Hair follicular keratinocyte (primary cell): ENCODE results near the gene ABCF1. TPM values are rescaled to one million over a fixed set of nuclear protein-coding genes. Genes with fewer than 3 reads are reported as not detected.

ENCODE experiments used
- total RNA-seq: library from RNA; depleted of rRNA; stranded (reverse); fragments of >200 nt; gene quantifications from 2 replicates; pipeline ENCODE4 v1.2.3, GENCODE V29; 2015

The ABCF1 gene
- 34.5 and 41.9 TPM in 2 replicates for total RNA-seq

DNA sequence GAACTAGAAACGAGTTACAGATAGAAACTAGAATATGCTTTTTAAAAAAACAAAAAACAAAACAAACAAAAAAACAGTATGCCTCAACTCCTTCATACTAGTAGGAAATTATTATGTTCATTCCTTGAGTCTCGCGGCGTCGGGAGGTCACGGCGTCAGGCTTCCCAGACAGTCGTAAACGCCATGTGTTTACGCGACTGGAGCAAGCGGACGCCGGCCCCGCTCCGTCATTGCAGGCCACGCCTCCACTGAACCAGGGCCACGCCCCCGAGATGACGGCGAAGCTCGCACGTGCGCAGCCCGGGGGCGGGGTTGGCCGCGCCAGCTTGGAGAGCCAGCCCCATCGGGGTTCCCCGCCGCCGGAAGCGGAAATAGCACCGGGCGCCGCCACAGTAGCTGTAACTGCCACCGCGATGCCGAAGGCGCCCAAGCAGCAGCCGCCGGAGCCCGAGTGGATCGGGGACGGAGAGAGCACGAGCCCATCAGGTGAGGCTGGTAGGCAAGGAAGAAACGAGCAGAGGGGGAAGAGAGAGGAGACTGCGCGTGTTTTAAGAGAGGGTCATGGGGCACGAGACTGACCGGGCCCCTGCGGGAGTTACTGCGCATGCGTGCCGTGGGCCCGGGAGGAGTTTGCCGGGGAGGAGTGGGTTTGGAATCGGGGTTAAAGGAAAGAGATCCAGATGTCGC is at the start of gene ABCF1:
Gene ABCF1, plus strand, starts transcription at position 368 of the 687 bp plus-strand sequence. Its CDS starts 46 bp downstream, at position 414.

DNA sequence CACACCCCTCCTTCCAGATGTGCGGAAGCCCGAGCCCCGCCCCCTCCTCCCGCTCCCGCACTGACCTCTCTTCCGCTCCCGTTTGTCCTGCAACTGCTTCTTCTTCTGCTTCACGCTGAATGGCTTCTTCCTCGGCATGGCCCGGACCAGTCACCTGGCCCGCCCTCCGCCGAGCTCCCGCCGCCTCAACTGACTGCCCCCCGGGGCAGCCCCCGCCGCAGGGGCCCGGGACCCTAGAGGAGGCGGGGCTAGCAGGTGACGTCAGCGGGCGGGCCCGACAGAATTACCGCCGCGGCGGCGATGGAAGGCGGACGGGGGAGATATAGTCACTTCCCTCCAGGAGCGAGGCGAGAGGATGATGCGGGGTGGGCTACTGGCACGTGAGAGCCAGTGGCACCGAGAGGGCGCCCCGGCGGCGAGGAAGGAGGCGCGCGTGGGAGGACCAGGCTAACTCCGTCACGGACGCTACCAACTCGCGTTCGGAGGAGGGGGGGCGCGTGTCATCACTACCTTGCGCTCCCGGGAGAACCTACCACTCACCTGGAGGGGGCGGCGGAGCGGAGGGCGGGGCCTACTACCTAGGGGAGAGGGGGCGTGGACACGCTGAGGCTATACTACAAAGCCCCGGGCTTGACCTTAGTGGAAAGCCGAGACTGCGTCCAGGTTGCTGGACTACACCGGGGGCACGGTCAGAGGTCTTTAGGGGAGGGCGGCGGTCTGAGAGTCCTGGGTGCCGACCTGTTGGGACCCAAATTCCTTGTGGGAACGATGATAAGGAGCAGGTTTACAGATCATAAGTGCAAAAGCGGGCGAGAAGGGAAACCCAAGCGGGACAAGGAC is 15.0 kb upstream of the ABCF1 start, which contains the start of gene GNL1:
Gene GNL1, minus strand, starts transcription at position 424 of the 840 bp plus-strand sequence. Its CDS starts 286 bp downstream, at position 138.

DNA sequence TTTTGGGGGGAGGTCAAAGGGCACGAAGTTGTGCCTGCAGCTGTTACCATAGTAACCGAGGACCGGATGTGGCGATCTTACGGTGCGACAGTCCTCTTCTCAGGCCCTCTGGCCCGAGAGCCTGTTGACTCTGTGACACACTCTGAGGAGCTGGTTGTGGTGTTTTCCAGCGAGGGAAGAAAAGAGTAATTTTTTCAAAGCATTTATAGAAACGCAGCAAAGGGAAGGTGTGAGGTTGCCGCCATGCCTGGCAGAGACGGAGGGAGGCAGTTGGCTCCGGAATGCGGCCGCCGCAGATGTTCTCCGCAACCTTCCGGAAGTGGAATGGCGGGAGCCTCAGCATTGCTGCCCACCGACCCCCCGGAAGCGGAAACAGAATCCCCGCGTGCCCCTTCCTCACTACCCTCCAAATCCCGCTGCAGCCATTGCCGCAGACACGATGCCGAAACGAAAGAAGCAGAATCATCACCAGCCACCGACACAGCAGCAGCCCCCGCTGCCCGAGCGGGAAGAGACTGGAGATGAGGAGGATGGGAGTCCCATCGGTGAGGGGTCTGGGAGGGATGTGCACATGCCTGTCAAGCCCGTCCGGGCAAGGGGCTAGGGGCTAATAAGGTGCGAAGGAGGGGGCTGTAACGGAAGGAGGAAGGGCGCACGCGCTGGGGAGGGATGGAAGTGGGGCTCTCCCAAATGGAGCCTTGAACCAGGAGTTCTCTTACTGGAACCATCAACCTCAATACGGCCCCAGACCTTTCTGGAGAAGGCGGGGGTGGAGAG is 14.1 kb upstream of the ABCF1 start, which contains the start of gene PRR3:
Gene PRR3, plus strand, starts transcription at position 390 of the 777 bp plus-strand sequence. Its CDS starts 50 bp downstream, at position 440.

DNA sequence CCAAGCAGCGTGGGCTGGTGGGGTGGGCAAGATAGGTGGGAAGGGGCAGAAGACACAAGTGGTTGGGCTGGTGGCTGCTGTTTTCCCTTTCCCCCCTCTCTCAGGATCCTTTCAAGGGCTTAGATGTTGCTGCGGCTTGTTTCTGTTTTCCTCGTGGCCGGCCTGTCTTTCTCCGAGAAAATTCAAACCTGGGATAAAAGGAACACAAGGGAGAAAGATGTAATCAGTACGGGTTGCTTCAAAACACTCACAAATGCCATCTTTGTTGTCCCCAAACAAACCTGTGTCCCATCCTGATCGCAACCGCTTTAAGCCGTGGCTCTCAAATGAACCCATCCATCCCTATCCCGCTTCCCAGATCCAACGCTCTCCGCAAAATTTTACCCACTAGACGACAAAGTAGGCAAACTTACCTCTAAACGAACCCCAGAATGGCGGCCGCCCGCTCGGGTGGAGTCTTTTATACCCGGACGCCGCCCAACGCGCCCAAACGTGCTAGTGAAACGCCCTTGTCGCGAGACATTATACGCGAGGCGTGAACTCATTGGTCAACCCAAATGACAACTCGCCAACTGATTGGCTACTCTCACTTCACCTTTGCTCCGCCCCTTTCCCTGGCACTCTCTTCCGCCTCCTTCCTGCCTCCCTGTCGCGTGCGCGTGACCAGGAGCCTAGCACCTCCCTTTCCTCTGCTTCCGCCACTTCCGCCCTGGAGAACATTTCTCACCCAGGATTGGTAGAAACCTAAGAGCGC is 45.7 kb downstream of the ABCF1 start, which contains the start of gene PPP1R10:
Gene PPP1R10, minus strand, starts transcription at position 433 of the 754 bp plus-strand sequence. CDS start 7,299 bp downstream, outside the sequence.

DNA sequence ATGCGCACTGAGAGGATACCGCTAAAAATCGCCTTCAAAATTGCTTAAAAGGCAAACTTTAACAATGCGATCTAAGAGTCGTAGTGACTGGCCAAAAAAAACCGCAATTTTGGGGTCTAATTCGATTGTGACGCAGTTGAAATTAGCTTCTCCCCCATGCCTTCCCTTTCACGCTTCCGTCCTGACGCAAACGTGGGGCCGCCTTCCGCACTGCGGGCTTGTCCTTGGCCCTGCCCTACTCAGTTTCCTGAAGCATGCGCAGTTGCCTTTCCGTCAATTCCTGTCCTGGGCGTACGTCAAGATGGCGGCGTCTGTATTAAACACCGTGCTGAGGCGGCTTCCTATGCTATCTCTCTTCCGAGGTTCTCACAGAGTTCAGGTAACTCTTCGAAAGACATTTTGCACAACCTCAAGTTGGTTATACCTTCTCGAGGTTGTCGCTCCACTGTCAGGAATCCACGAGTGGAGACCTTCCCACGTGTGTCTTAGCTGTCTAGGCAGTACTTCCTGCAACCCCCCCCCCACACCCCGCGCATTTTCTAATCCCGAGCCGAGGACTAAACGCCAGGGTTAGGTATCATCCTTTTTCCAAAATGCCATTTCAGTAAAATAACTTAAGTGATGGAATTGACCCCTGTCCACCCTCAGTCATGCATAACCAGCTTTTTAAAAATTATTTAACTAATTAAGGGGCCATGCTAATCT is 46.5 kb downstream of the ABCF1 start, which contains the start of gene MRPS18B:
Gene MRPS18B, plus strand, starts transcription at position 276 of the 705 bp plus-strand sequence. Its CDS starts 26 bp downstream, at position 302.

DNA sequence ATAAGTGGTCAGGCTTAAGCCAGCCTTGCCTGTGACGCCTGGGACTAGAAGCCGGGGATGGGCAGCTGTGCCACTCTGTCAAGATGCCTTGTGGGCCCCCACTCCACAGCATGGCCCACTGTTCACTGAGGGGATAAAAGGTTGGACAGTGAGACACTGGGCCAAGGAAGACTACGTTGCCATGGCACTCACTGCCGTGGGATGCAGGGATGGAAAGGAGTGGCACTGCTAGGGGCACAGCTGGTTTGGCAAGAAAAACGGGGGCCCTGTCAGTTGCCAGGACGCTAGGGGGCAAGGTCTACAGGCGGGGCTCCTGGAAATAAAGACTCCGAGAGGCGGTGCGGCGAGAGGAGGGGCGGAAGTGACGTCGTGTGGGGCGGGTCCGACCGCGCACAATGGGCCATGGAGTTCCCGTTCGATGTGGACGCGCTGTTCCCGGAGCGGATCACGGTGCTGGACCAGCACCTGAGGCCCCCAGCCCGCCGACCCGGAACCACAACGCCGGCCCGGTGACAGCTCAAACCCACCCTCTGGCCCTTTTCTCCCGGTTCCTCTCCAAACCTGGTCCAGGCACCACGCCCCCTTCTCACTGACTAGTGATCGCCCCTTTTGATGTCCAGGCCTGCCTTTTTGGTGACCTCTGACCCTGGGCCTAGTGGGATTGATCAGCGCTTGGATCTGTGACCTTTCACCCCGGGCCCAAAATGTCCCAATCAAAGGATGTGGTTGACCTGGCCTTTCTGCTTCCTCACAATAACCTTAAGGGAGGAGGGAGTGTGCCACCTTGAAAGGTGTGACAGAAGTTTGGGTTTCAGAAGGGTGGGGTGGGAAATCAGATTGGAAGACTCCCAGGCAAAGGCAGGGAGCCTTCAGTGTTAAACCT is 55.5 kb downstream of the ABCF1 start, which contains the start of gene ATAT1:
Gene ATAT1, plus strand, starts transcription at position 391 of the 883 bp plus-strand sequence.

Other genes starting within 250 kb of the ABCF1 start
- gene TRIM39, start 244.5 kb upstream of the ABCF1 start, total RNA-seq, result 9.1 and 10.2 TPM in 2 replicates
- 66.9 and 75.0 TPM in 2 replicates for gene RPP21, start 226.3 kb upstream of the ABCF1 start, total RNA-seq
- 122 and 194 TPM in 2 replicates for gene HLA-E, start 81.9 kb upstream of the ABCF1 start, total RNA-seq
- 39.2 and 43.2 TPM in 2 replicates for gene GNL1, start 15.0 kb upstream of the ABCF1 start, total RNA-seq
- gene PRR3, start 14.1 kb upstream of the ABCF1 start, total RNA-seq, result 2.3 and 4.0 TPM in 2 replicates
- 24.8 and 31.6 TPM in 2 replicates for gene PPP1R10, start 45.8 kb downstream of the ABCF1 start, total RNA-seq
- 62.8 and 82.6 TPM in 2 replicates for gene MRPS18B, start 46.4 kb downstream of the ABCF1 start, total RNA-seq
- 1.6 and 6.2 TPM in 2 replicates for gene ATAT1, start 55.4 kb downstream of the ABCF1 start, total RNA-seq
- gene C6orf136, start 75.7 kb downstream of the ABCF1 start, total RNA-seq, result 6.1 and 10.6 TPM in 2 replicates
- 19.4 and 33.6 TPM in 2 replicates for gene DHX16, start 101.6 kb downstream of the ABCF1 start, total RNA-seq
- gene PPP1R18, start 115.2 kb downstream of the ABCF1 start, total RNA-seq, result 75.3 and 97.1 TPM in 2 replicates
- gene NRM, start 119.5 kb downstream of the ABCF1 start, total RNA-seq, result 7.4 and 12.4 TPM in 2 replicates
- 9.9 and 17.6 TPM in 2 replicates for gene MDC1, start 145.8 kb downstream of the ABCF1 start, total RNA-seq
- gene TUBB, start 148.9 kb downstream of the ABCF1 start, total RNA-seq, result 521 and 1,018 TPM in 2 replicates
- 26.1 and 35.9 TPM in 2 replicates for gene FLOT1, start 171.2 kb downstream of the ABCF1 start, total RNA-seq
- gene IER3, start 173.1 kb downstream of the ABCF1 start, total RNA-seq, result 518 and 821 TPM in 2 replicates